ENCODE measurements around the gene BRSK2. TPM values are rescaled to one million over a fixed set of nuclear protein-coding genes. Genes with fewer than 3 reads are reported as not detected.

BRSK2 gene
- total and polyA plus RNA-seq, 7 donors = 0.19 to 0.78 (median 0.32) TPM

- no peaks in the 10 kb centered on the region for H3K36me3 ChIP-seq (ENCODE audit: insufficient read depth in 1 of 2, low read depth in 1 of 2)
- H3K4me3 ChIP-seq = no peak overlapping the region
- intact Hi-C loops (cut with DNase I) = loop anchor here in 1 of 2 donors (10.0 kb wide), 1 partner anchor 229 kb away; no protein-coding TSS in a partner anchor
- H3K27ac ChIP-seq = peak overlapping the region; percentile 39
- peak; percentile 69 to 87 (median 81) for ATAC-seq
- DNase-seq = peak; percentile 50 to 86
- no peak for TF ChIP-seq CTCF (IDR thresholded peaks at IDR 0.05)
- H3K27me3 ChIP-seq (ENCODE audit: insufficient read depth in 3 of 3, low read length in 2 of 3) = no peaks in the 10 kb centered on the region
- H3K9me3 ChIP-seq = no peaks in the 10 kb centered on the region
- WGBS, 3 donors = 23 to 28% (median 24%) methylated on average over 14 of the region's 14 CpGs
- H3K4me1 ChIP-seq = peaks cover 73% of the 10 kb centered on the region
Observed at GRCh38 chr11:1503708-1504104, 114.0 kb downstream of the BRSK2 start.

GRCh38 chr11:1504138-1504537 is 114.4 kb downstream of the BRSK2 start:
- ATAC-seq (peak in 3 of 4 donors; percentile 3 to 15 (median 7)), DNase-seq (peak in 1 of 2 donors; percentile 48)
- WGBS, 3 donors = 27 to 52% (median 39%) methylated on average over 9 of the region's 9 CpGs
- Histone ChIP-seq H3K9me3 (no peaks in the 10 kb centered on the region), H3K36me3 (ENCODE audit: insufficient read depth in 1 of 2, low read depth in 1 of 2) (no peaks in the 10 kb centered on the region), H3K4me3 (no peak overlapping the region), H3K27ac (peak overlapping the region; percentile 39), H3K27me3 (ENCODE audit: insufficient read depth in 3 of 3, low read length in 2 of 3) (no peaks in the 10 kb centered on the region), H3K4me1 (peaks cover 77% of the 10 kb centered on the region)
- no peak for TF ChIP-seq CTCF (IDR thresholded peaks at IDR 0.05)
- intact Hi-C loops (cut with DNase I) = loop anchor here in 1 of 2 donors (10.0 kb wide), 1 partner anchor 229 kb away; no protein-coding TSS in a partner anchor

- H3K4me3 ChIP-seq = no peak overlapping the region
- H3K4me1 ChIP-seq = peaks cover 83% of the 10 kb centered on the region
- H3K27ac ChIP-seq = peak overlapping the region; percentile 39
- H3K9me3 ChIP-seq = no peaks in the 10 kb centered on the region
- TF ChIP-seq CTCF (IDR thresholded peaks at IDR 0.05) = no peak
- ATAC-seq = no peak
- DNase-seq = peak in 1 of 2 donors; percentile 43
- H3K27me3 ChIP-seq (ENCODE audit: insufficient read depth in 3 of 3, low read length in 2 of 3) = no peaks in the 10 kb centered on the region
- intact Hi-C loops (cut with DNase I) = loop anchor here in 1 of 2 donors (10.0 kb wide), 1 partner anchor 230 kb away; no protein-coding TSS in a partner anchor
- 85 to 95% (median 88%) methylated on average over 28 of the region's 28 CpGs for WGBS, 3 donors
- no peaks in the 10 kb centered on the region for H3K36me3 ChIP-seq (ENCODE audit: insufficient read depth in 1 of 2, low read depth in 1 of 2)
Observed at GRCh38 chr11:1504581-1505290, 115.0 kb downstream of the BRSK2 start.

GRCh38 chr11:1505480-1505879 is 115.7 kb downstream of the BRSK2 start:
- H3K4me1 ChIP-seq = peaks cover 84% of the 10 kb centered on the region
- DNase-seq = peak in 1 of 2 donors; percentile 21

More at GRCh38 chr11:1505480-1505879, 115.7 kb downstream of the BRSK2 start:
- H3K4me3 ChIP-seq = no peak overlapping the region
- H3K27me3 ChIP-seq (ENCODE audit: insufficient read depth in 3 of 3, low read length in 2 of 3) = no peaks in the 10 kb centered on the region
- no peak overlapping the region for H3K27ac ChIP-seq
- no peaks in the 10 kb centered on the region for H3K36me3 ChIP-seq (ENCODE audit: insufficient read depth in 1 of 2, low read depth in 1 of 2)
- no peak for TF ChIP-seq CTCF (IDR thresholded peaks at IDR 0.05)
- intact Hi-C loops (cut with DNase I) = loop anchor here in 1 of 2 donors (10.0 kb wide), 1 partner anchor 231 kb away; no protein-coding TSS in a partner anchor
- no peaks in the 10 kb centered on the region for H3K9me3 ChIP-seq
- ATAC-seq = no peak
- 88 to 90% (median 89%) methylated on average over 11 of the region's 11 CpGs for WGBS, 3 donors
